Activated naive CD8-positive, alpha-beta T cell treated with anti-CD3 and anti-CD28 coated beads for 36 hours (primary cell): ENCODE results near the gene SYNPO. TPM values are rescaled to one million over a fixed set of nuclear protein-coding genes. Genes with fewer than 3 reads are reported as not detected.

Experiments
- DNase-seq: peaks from one replicate; pipeline ENCODE4 v3.0.0; 2021
- H3K27ac Mint-ChIP-seq: one replicate; pipeline ENCODE4 v1.8.0; 2022; ENCODE audit warnings: mild to moderate bottlenecking, moderate library complexity, mixed read lengths
- H3K27me3 Mint-ChIP-seq: one replicate; pipeline ENCODE4 v1.8.0; 2022; ENCODE audit warnings: mild to moderate bottlenecking, mixed read lengths
- H3K36me3 Mint-ChIP-seq: one replicate; pipeline ENCODE4 v1.8.0; 2021; ENCODE audit warnings: mild to moderate bottlenecking, mixed read lengths
- H3K4me1 Mint-ChIP-seq: one replicate; pipeline ENCODE4 v1.8.0; 2021; ENCODE audit warnings: mixed read lengths
- H3K4me3 Mint-ChIP-seq: one replicate; pipeline ENCODE4 v1.8.0; 2022; ENCODE audit warnings: mild to moderate bottlenecking, moderate library complexity, mixed read lengths
- H3K9me3 Mint-ChIP-seq: one replicate; pipeline ENCODE4 v1.8.0; 2022; ENCODE audit warnings: mixed read lengths
- total RNA-seq, 2 experiments: library from RNA; stranded (reverse); gene quantifications; one replicate each; pipeline ENCODE4 v1.2.3, GENCODE V29; 2021

SYNPO gene
- total RNA-seq: under 1 TPM; 0.39 to 0.76 TPM

- no peak within 1 kb of the TSS for H3K27ac Mint-ChIP-seq
- peaks cover 14% of the 10 kb centered on the region for H3K27me3 Mint-ChIP-seq
- H3K9me3 Mint-ChIP-seq: no peaks in the 10 kb centered on the region
- DNase-seq: no peak
- H3K36me3 Mint-ChIP-seq: no peaks in the 10 kb centered on the region
- H3K4me3 Mint-ChIP-seq: no peak within 1 kb of the TSS
- H3K4me1 Mint-ChIP-seq: no peaks in the 10 kb centered on the region
Measured at GRCh38 chr5:150640311-150641005, at the start of gene SYNPO. SYNPO (plus strand) TSS chr5:150640660; CDS start chr5:150648276, 7,616 bp downstream.

- no peaks in the 10 kb centered on the region for H3K27me3 Mint-ChIP-seq
- no peak for DNase-seq
- no peaks in the 10 kb centered on the region for H3K36me3 Mint-ChIP-seq
- H3K4me3 Mint-ChIP-seq: no peak overlapping the region
- H3K4me1 Mint-ChIP-seq: no peaks in the 10 kb centered on the region
- no peak overlapping the region for H3K27ac Mint-ChIP-seq
- no peaks in the 10 kb centered on the region for H3K9me3 Mint-ChIP-seq
Measured at GRCh38 chr5:150590979-150591695, 49.3 kb upstream of the SYNPO start.

GRCh38 chr5:150593593-150593992, 46.9 kb upstream of the SYNPO start:
- no peaks in the 10 kb centered on the region for H3K9me3 Mint-ChIP-seq
- no peaks in the 10 kb centered on the region for H3K27me3 Mint-ChIP-seq
- no peaks in the 10 kb centered on the region for H3K4me1 Mint-ChIP-seq
- H3K4me3 Mint-ChIP-seq: no peak overlapping the region
- H3K27ac Mint-ChIP-seq: no peak overlapping the region
- no peaks in the 10 kb centered on the region for H3K36me3 Mint-ChIP-seq
- no peak for DNase-seq

GRCh38 chr5:150593996-150594395, 46.5 kb upstream of the SYNPO start:
- no peaks in the 10 kb centered on the region for H3K36me3 Mint-ChIP-seq
- H3K4me3 Mint-ChIP-seq: no peak overlapping the region
- H3K27ac Mint-ChIP-seq: no peak overlapping the region
- DNase-seq: no peak
- no peaks in the 10 kb centered on the region for H3K4me1 Mint-ChIP-seq
- no peaks in the 10 kb centered on the region for H3K9me3 Mint-ChIP-seq
- H3K27me3 Mint-ChIP-seq: no peaks in the 10 kb centered on the region

- DNase-seq: no peak
- Mint-ChIP-seq H3K27ac (no peak overlapping the region), H3K27me3 (no peaks in the 10 kb centered on the region), H3K4me3 (no peak overlapping the region), H3K36me3 (no peaks in the 10 kb centered on the region), H3K9me3 (no peaks in the 10 kb centered on the region), H3K4me1 (no peaks in the 10 kb centered on the region)
Measured at GRCh38 chr5:150595466-150596031, 44.9 kb upstream of the SYNPO start.

GRCh38 chr5:150596313-150596712, 44.1 kb upstream of the SYNPO start:
- Mint-ChIP-seq H3K27me3 (no peaks in the 10 kb centered on the region), H3K27ac (no peak overlapping the region), H3K36me3 (no peaks in the 10 kb centered on the region), H3K4me3 (no peak overlapping the region), H3K9me3 (no peaks in the 10 kb centered on the region), H3K4me1 (no peaks in the 10 kb centered on the region)
- no peak for DNase-seq

GRCh38 chr5:150596826-150597225, 43.6 kb upstream of the SYNPO start:
- H3K4me3 Mint-ChIP-seq: no peak overlapping the region
- no peak for DNase-seq
- no peaks in the 10 kb centered on the region for H3K9me3 Mint-ChIP-seq
- no peaks in the 10 kb centered on the region for H3K36me3 Mint-ChIP-seq
- no peaks in the 10 kb centered on the region for H3K4me1 Mint-ChIP-seq
- H3K27ac Mint-ChIP-seq: no peak overlapping the region
- no peaks in the 10 kb centered on the region for H3K27me3 Mint-ChIP-seq

- Mint-ChIP-seq H3K9me3 (no peaks in the 10 kb centered on the region), H3K27ac (no peak overlapping the region), H3K4me3 (no peak overlapping the region), H3K27me3 (no peaks in the 10 kb centered on the region), H3K36me3 (no peaks in the 10 kb centered on the region), H3K4me1 (no peaks in the 10 kb centered on the region)
- no peak for DNase-seq
Measured at GRCh38 chr5:150598006-150598405, 42.5 kb upstream of the SYNPO start.

- Mint-ChIP-seq H3K27me3 (no peaks in the 10 kb centered on the region), H3K4me1 (no peaks in the 10 kb centered on the region), H3K4me3 (no peak overlapping the region), H3K27ac (no peak overlapping the region), H3K36me3 (no peaks in the 10 kb centered on the region), H3K9me3 (no peaks in the 10 kb centered on the region)
- no peak for DNase-seq
Measured at GRCh38 chr5:150598821-150599273, 41.6 kb upstream of the SYNPO start.

- H3K27ac Mint-ChIP-seq: no peak overlapping the region
- no peak for DNase-seq
- H3K4me1 Mint-ChIP-seq: no peaks in the 10 kb centered on the region
- no peaks in the 10 kb centered on the region for H3K36me3 Mint-ChIP-seq
- H3K9me3 Mint-ChIP-seq: no peaks in the 10 kb centered on the region
- no peak overlapping the region for H3K4me3 Mint-ChIP-seq
- no peaks in the 10 kb centered on the region for H3K27me3 Mint-ChIP-seq
Measured at GRCh38 chr5:150599281-150599680, 41.2 kb upstream of the SYNPO start.

GRCh38 chr5:150599917-150600511, 40.4 kb upstream of the SYNPO start:
- Mint-ChIP-seq H3K4me3 (no peak overlapping the region), H3K27me3 (no peaks in the 10 kb centered on the region)

GRCh38 chr5:150600616-150601490, 39.6 kb upstream of the SYNPO start:
- no peak overlapping the region for H3K27ac Mint-ChIP-seq
- H3K4me3 Mint-ChIP-seq: no peak overlapping the region
- H3K27me3 Mint-ChIP-seq: no peaks in the 10 kb centered on the region
- no peaks in the 10 kb centered on the region for H3K4me1 Mint-ChIP-seq
- H3K36me3 Mint-ChIP-seq: no peaks in the 10 kb centered on the region
- DNase-seq: no peak
- H3K9me3 Mint-ChIP-seq: no peaks in the 10 kb centered on the region

More at GRCh38 chr5:150599917-150600511, 40.4 kb upstream of the SYNPO start:
- H3K36me3 Mint-ChIP-seq: no peaks in the 10 kb centered on the region
- no peak overlapping the region for H3K27ac Mint-ChIP-seq
- no peaks in the 10 kb centered on the region for H3K9me3 Mint-ChIP-seq
- no peak for DNase-seq
- H3K4me1 Mint-ChIP-seq: no peaks in the 10 kb centered on the region

- DNase-seq: no peak
- Mint-ChIP-seq H3K27me3 (no peaks in the 10 kb centered on the region), H3K27ac (no peak overlapping the region), H3K36me3 (no peaks in the 10 kb centered on the region), H3K9me3 (no peaks in the 10 kb centered on the region), H3K4me3 (no peak overlapping the region), H3K4me1 (no peaks in the 10 kb centered on the region)
Measured at GRCh38 chr5:150601491-150602345, 38.7 kb upstream of the SYNPO start.

GRCh38 chr5:150603052-150603451, 37.4 kb upstream of the SYNPO start:
- Mint-ChIP-seq H3K27ac (no peak overlapping the region), H3K27me3 (no peaks in the 10 kb centered on the region), H3K9me3 (no peaks in the 10 kb centered on the region), H3K4me3 (no peak overlapping the region), H3K4me1 (no peaks in the 10 kb centered on the region), H3K36me3 (no peaks in the 10 kb centered on the region)
- DNase-seq: no peak
